ENCODE data around the gene SOX9.

GRCh38 chr17:72118335-72119076, 2.3 kb upstream of the SOX9 start:
- TF ChIP-seq CTCF (conservative IDR thresholded peaks at IDR 0.05; ENCODE audit: low read depth, low read length) (peak; percentile 98), EZH2 (IDR thresholded peaks at IDR 0.05; ENCODE audit: low read length, unreplicated experiment) (no peak), EZH2phosphoT487 (IDR thresholded peaks at IDR 0.05; ENCODE audit: borderline replicate concordance, low read length) (no peak)

Measured in PC-3 (cell line).